SK-N-DZ (cell line): ENCODE data around the gene VMAC.
"Not testable (repeated sequence)": the region's sequence is repeated elsewhere in the genome, so short reads cannot be mapped to it uniquely, and the experiment has no call there.

Source experiments
- DNase-seq: peaks from one replicate; pipeline ENCODE4 v3.0.0-alpha.2; 2015; ENCODE audit warnings: low spot score

Gene VMAC

GRCh38 chr19:5883157-5883873 lies 21.4 kb upstream of the VMAC start:
- not testable (repeated sequence) for DNase-seq

GRCh38 chr19:5884065-5884811 lies 20.4 kb upstream of the VMAC start:
- not testable (repeated sequence) for DNase-seq

- DNase-seq, result no peak
Measured at GRCh38 chr19:5889288-5889971, 15.2 kb upstream of the VMAC start.

- no peak for DNase-seq
Measured at GRCh38 chr19:5890099-5890498, 14.6 kb upstream of the VMAC start.

GRCh38 chr19:5891572-5891937 lies 13.1 kb upstream of the VMAC start:
- no peak for DNase-seq

- DNase-seq, result no peak
Measured at GRCh38 chr19:5891938-5892771, 12.5 kb upstream of the VMAC start.

- no peak for DNase-seq
Measured at GRCh38 chr19:5892772-5893275, 11.8 kb upstream of the VMAC start.

GRCh38 chr19:5893296-5893903 lies 11.3 kb upstream of the VMAC start:
- DNase-seq, result no peak

- DNase-seq, result no peak
Measured at GRCh38 chr19:5893907-5894703, 10.6 kb upstream of the VMAC start.

GRCh38 chr19:5894704-5895349 lies 9.8 kb upstream of the VMAC start:
- no peak for DNase-seq

GRCh38 chr19:5895409-5895808 lies 9.3 kb upstream of the VMAC start:
- no peak for DNase-seq

GRCh38 chr19:5895890-5896289 lies 8.8 kb upstream of the VMAC start:
- no peak for DNase-seq

GRCh38 chr19:5896365-5897076 lies 8.2 kb upstream of the VMAC start:
- no peak for DNase-seq

GRCh38 chr19:5897189-5897969 lies 7.3 kb upstream of the VMAC start:
- no peak for DNase-seq

GRCh38 chr19:5899728-5900526 lies 4.7 kb upstream of the VMAC start:
- DNase-seq, result no peak

- DNase-seq, result no peak
Measured at GRCh38 chr19:5900976-5901375, 3.7 kb upstream of the VMAC start.

- no peak for DNase-seq
Measured at GRCh38 chr19:5903056-5903623, 1.5 kb upstream of the VMAC start.
